Measurements from ENCODE around the gene SMAD5.
A peak's percentile ranks its signal among the peaks of the same experiment; 100 is the strongest.

The SMAD5 gene

GRCh38 chr5:136194576-136194975 is 61.9 kb downstream of the SMAD5 start:
- no peak for DNase-seq

DNA sequence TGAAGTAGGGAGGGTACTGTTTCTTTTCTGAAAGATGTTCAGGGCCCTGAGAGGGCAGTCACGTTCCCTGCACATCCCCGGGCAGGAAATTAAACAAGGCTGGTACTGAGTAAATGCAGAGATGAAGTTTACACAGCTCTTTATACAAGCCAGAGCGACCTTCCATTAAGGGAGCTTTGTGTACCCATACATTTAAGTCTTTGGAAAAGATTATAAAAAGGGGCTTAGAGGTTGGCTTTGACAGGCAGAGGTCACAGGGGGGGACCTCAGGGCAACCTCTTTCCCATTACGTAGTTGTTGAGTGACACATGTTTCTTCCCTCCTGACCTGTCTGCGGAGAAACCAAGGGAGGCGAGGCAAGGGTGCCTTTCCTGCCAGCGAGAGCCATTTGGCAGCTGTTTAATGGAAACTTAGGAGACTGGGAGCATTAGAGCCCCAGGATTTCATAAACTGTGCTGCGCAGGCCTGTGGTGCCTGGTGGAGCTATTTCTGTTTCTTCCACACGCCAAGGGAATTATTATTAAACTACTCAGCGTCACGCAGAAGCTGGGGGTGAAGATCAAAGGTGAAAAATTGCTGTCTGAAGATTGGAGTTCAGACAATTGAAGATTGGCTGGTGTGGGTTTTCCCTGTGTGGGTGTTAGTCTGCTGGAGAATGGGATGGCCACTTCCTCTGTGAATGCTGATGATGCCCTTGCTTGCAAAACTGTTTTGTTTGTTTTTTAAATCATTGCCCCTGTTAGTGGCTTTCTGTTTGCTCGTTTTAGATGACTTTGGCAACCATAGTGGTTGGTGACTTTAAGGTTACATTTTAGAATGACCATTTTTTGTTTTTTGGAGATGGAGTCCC is 63.6 kb downstream of the SMAD5 start:
- DNase-seq, result peak in 1 of 56 donors; percentile 13

DNA sequence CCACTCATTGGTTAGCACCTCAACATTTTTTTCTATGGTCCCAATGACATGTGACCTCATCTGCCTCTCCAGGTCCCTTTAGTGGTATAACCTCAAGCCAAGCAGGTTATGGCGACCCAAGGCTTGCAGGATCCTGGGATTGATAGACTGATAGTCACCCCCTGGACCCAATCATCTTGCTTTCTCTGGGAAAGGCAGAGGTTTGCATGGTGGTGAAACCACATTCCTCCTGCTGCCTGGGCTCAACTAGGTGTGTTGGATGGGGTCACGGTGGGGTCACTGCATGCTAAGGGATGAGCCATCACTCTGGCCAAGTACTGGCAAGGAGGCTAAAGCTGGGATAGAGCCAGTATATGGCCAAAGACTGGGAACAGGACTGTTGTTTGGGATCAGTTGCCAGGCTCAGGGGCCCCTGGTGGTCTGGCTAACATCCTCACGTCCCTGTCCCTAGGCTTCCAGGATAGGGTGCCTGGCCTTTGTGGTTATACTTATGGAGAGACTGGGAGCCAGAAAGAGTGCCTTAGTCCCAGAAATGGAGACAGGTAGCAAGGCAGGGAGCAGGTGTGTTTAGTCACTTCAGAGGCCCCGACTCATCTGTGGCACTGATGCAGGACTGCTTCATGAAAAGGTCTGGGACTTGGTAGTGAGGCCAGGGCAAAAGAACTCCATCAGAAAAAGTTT is 65.0 kb downstream of the SMAD5 start:
- no peak for DNase-seq

GRCh38 chr5:136198453-136198852 is 65.8 kb downstream of the SMAD5 start:
- DNase-seq, result no peak

DNA sequence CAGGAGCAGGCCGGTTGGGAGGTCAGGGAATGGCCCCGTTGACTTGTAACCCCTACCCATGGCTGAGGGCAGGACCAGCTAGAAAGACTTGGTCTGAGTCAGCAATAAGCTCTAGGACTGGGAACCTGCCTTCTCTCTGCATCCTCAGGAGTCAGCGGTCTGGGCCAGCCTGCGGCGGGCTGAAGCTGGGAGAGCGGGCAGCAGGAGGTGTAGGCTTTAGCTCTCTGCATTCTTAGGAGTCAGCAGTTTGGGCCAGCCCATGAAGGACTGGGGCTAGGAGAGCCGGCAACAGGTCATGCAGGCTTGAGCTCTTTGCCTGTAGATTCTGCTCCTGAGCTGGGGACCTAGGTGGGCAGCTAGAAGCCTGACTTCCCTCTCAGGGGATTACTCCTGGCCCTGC is 66.8 kb downstream of the SMAD5 start:
- no peak for DNase-seq

- no peak for DNase-seq
Measured at GRCh38 chr5:136200130-136200529, 67.5 kb downstream of the SMAD5 start.

DNA sequence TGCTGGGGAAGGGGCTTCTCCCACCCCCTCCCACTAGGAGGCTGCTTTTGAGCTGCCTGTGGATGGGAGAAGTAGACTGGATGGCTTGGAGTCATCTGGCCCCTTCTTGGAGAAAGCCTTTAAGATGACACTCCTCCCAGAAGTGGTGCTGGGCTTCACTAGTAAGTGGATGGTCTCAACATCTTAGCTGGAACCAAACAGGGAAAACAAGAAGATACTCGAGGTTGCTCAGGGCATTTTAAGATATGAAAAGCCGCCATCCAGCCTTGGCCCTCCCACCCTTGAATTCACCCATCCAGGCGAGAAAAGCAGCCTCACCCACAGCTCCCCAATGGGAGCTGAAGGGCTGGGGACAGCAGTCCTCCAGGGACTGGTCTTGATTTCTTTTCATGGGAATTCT is 68.1 kb downstream of the SMAD5 start:
- DNase-seq, result no peak

DNA sequence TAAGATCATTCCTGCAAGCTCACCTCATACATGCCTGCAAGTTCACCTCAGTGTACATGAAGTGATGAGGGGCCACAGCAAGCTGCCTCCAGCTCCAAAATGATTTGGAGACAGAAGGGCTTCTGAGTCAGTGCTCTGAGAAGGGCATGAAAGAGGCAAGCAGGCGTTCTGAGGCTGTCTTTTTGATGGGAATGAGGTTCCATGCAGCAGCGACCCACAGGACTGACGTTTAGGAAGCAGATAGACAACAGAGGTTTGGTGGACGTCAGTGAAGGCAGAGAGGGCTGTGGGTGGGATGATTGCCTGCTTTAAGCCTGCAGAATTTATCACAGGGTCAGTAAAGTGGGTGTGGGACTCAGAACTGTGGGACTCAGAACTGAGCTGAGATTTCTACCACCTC is 69.2 kb downstream of the SMAD5 start:
- DNase-seq, result no peak

GRCh38 chr5:136202469-136203205 is 70.0 kb downstream of the SMAD5 start:
- no peak for DNase-seq

- no peak for DNase-seq
Measured at GRCh38 chr5:136203303-136203922, 70.8 kb downstream of the SMAD5 start.

DNA sequence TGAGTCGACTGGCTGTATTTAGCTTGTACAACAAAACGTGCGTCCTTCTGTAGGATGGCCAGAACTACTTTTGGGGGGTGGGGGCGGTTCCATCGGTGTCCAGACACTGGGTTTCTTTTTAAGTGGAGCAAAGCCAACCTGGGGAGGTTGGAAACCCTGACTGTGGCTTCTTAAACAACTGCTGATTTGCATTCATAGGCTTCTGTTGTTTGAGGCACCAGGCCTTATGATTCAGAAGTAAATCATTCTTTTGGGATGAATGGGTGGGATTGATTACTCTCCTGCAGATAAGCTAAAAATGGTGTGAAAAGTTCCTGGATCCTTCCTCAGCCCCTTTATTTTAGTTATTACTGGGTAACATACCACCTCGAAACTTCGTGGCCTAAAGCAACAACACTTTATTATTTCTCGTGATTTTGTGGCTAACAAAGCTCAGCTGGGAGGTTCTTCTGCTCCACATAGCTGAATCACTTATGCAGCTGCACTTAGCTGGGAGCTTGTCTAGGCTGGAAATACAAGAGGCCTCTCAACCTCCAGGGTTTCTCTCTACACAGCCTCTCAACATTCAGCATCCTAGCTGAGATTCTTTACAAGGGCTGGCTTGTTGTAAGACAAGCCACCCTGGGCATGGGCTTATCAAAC is 72.5 kb downstream of the SMAD5 start:
- DNase-seq, result no peak

GRCh38 chr5:136205941-136206340 is 73.3 kb downstream of the SMAD5 start:
- DNase-seq, result no peak

- DNase-seq, result no peak
Measured at GRCh38 chr5:136206361-136206760, 73.7 kb downstream of the SMAD5 start.

- DNase-seq, result no peak
Measured at GRCh38 chr5:136207631-136208030, 75.0 kb downstream of the SMAD5 start.

DNA sequence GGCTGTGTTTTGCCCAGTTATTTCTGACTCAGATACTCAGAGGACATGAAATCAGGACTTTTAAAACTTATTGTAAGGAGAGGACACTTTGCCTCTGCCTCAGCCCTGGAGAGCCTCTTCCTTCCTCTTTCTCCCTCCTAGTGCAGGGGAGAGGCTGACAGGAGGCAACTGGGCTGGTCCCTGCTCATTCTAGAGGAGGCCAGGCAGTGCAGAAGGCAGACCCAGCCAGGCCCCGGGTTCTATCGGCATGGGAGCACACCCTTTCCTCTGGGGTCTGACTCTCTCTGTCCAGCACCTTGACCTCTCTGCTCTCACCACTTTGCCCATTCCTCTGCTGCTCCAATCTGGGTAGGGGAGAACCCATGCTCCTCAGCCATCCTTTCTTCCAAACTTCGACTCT is 76.3 kb downstream of the SMAD5 start:
- DNase-seq, result no peak

- DNase-seq, result no peak
Measured at GRCh38 chr5:136209346-136209910, 76.8 kb downstream of the SMAD5 start.

DNA sequence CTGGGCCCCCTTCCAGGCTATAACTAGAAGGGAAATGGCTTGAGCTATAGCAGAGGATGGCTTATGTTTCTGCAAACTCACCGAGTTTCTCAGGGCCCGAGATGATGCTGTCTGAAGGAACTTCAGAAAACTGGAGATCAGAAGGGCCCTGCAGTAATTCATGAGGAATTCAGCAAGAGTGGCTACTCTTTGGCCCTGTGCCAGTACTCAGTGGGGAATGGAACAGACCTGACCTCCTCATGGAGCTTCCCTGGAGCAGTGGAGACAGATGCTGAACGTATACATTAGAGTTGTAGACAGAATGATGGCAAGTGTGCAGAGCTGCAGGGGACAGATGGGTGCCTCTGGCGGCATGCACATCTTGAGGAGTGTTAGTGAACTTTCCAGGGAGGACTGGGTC is 77.6 kb downstream of the SMAD5 start:
- no peak for DNase-seq

DNA sequence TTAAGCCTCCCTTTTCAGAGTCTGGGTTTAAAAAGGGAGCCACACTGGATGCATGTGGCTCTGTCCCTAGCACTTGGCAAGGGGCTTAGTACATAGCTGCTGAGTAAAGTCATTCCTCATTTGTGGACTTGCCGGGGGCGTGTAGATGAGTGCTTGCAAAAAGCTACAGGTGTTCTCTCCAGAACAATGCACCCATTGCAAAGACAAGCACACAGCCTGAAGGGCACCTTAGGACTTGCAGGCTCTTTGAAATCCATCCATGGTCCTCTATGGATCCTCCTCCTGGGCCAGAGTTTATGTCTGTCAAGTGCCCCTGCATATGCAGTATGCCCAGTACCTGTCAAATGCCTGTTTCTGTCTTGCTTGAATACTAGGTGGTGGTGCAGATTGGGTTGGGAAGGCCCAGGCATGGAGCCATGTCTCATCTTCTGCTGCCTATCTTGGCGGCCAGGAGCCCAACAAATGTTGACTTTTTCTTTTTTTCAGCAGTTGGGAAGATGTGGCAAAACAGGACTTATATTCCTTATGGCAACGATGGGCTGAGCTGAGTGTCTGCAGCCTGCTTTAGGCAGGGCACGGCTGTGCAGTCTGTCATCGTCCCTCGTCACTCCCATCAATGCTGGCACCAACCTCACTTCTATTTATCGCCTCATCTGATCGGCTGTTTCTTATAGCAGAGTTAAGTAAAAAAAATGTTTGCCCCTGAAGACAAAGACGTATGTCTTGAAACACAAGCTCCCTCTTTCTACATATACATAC is 78.8 kb downstream of the SMAD5 start:
- DNase-seq, result no peak

DNA sequence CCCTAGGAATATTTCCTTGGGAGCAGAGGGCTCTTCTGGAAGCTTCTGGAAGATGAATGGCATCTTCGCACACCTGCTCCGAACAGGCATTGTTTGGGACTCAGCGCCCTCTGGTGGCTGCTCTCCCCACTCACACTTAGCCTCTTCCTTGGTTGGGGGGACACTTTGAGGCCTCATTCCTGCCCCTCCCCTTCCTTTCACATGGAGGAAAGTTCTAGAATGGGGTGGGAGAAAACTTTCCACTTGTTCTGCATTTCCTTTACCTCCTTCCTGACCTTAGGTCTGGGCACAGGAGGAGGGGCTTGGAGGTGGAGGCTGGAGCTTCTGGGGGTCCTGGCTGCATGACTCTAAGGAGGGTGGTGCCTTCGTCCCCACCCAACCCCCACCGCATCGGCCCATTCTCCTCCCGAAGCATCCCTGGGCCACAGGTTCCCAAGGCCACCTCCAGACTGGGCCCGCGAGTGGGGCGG is 79.6 kb downstream of the SMAD5 start:
- DNase-seq, result peak in 34 of 56 donors; percentile 4 to 84 (median 23)

- DNase-seq, result no peak
Measured at GRCh38 chr5:136213919-136214493, 81.4 kb downstream of the SMAD5 start.
